Cortex of kidney (tissue), 1 donor: ENCODE results near the gene MAPK4.
"Not testable (repeated sequence)": the region's sequence is repeated elsewhere in the genome, so short reads cannot be mapped to it uniquely, and the experiment has no call there.

Experiments used
- DNase-seq: peaks from one replicate; lab custom pipeline; 2025; lab: John Stamatoyannopoulos, UW

The MAPK4 gene

GRCh38 chr18:50559752-50560680 is at the start of gene MAPK4:
MAPK4 (plus strand) TSS chr18:50560087; CDS start chr18:50663959, 103,872 bp downstream.
- DNase-seq = no peak

- DNase-seq = not testable (repeated sequence)
These were observed 42.6 kb upstream of the MAPK4 start for GRCh38 chr18:50517277-50517676.

- no peak for DNase-seq
These were observed 40.9 kb upstream of the MAPK4 start for GRCh38 chr18:50518787-50519546.

GRCh38 chr18:50523165-50523564 is 36.7 kb upstream of the MAPK4 start:
- no peak for DNase-seq

DNA sequence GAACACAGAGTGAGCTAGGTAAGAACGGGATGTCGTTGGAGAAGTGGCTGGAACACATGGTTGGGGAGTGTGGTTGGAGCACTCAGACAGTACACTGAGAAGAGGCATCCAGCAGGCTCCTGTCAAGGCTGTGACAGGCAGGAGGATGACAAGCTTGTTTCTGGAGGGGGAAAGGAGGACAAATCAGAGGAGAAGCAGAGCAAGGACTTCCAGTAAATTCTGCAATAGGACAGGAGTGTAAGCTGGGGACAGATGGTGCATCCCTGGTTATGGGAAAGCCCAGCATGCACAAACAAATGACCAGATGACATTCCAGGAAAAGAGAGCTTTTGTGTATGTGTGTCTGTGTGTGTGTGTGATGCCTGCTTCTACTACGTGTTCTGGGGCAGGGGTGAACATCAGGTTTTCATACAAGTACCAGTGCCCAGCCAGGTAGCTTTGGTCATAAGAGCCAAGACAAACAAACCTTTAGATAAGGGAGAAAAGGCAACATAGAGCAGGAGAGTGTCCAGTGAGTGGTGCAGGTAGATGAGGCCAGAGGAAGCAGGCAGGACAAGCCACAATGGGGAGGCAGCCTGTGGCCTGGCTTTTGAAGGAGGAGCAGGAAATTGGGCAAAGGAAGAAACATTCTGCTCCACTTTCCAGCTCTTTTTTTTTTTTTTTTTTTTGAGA is 32.1 kb upstream of the MAPK4 start:
- no peak for DNase-seq

GRCh38 chr18:50528806-50529205 is 31.1 kb upstream of the MAPK4 start:
- no peak for DNase-seq

DNA sequence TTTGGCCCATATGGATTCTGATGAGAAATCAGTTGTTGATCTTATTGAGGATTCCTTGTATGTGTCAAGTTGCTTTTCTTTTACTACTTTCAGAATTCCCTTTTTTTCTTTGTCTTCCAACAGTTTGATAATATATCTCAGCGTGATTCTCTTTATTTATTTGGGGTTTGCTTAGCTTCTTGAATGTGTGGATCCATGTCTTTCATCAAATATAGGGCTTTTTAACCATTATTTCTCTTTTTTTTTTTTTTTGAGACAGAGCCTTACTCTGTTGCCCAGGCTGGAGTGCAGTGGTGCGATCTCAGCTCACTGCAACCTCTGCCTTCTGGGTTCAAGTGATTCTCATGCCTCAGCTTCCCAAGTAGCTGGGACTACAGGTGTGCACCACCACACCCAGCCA is 26.1 kb upstream of the MAPK4 start:
- DNase-seq = not testable (repeated sequence)

DNA sequence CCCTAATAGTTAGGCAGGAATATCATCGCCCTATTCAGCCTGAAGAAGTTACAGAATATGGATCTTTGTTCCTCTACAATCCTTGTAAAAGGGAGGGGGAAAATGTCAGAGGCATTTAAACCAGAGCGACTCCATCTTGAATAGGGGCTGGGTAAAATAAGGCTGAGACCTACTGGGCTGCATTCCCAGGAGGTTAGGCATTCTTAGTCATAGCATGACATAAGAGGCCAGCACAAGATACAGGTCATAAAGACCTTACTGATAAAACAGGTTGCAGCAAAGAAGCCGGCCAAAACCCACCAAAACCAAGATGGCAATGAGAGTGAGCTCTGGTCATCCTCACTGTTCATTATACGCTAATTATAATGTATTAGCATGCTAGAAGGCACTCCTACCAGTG is 15.4 kb upstream of the MAPK4 start:
- DNase-seq = not testable (repeated sequence)

DNA sequence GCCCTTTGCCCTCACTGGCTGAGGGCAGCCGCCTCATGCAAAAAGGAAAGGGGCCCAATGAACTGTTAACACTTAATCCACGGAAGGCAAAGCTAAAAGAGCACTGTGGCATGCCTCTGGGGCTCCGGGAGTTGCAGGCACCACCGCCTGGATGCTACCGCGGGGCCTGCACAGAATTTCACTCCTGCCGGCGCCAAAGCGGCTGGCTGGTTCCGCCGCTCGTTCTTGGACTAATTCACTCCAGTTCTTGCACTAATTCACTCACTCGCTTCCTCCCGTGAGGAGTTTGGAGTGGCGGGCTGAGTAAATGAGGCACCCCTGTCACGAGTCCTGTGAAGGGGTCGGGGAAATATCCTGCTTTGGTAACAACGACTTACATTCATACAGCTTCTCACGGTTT is 14.0 kb upstream of the MAPK4 start:
- DNase-seq = no peak

- no peak for DNase-seq
These were observed 11.7 kb upstream of the MAPK4 start for GRCh38 chr18:50548160-50548559.

- DNase-seq = not testable (repeated sequence)
These were observed 8.2 kb upstream of the MAPK4 start for GRCh38 chr18:50551651-50552050.

- no peak for DNase-seq
These were observed 1.7 kb upstream of the MAPK4 start for GRCh38 chr18:50558157-50558556.

- DNase-seq = no peak
These were observed 737 bp upstream of the MAPK4 start for GRCh38 chr18:50558948-50559751.

- DNase-seq = no peak
These were observed 1.1 kb downstream of the MAPK4 start for GRCh38 chr18:50560681-50561629.

- DNase-seq = not testable (repeated sequence)
These were observed 2.4 kb downstream of the MAPK4 start for GRCh38 chr18:50562258-50562657.

DNA sequence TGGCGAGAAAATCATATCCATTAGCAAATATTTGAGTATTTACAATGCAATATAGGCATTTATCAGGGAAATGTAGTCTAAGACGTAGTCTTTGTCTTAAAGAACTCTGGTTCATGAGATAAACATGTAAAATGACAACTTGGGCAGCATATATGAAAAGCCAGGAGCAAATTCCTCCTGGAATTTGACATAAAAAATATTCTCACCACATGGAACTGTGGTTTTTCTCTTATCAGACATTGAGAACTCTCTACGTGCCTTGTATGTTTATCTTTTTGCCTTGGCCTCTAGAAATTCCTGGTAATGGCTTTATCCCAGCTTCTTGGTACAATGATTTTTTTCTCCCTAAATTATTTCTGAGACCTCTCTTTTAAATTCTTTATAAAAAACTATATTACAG is 2.8 kb downstream of the MAPK4 start:
- no peak for DNase-seq

DNA sequence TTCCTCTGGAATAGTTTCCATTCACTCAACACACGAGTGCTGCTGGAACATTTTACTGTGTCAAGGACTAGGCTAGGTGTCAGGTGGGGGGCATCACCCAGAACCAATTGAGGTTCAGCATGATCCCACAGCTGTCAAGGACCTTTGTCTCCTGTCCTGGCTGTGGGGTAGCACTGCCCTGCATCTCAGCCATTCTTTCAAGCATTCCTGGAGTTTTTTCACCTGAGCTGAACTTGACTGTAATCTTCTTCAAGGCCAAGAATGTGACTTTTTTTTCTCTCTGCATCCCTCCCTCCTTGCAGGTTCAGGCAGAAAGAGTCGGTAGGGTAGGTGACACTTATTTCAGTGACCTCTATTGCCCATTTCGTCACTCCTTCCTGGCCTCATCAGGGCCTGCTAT is 3.5 kb downstream of the MAPK4 start:
- no peak for DNase-seq

DNA sequence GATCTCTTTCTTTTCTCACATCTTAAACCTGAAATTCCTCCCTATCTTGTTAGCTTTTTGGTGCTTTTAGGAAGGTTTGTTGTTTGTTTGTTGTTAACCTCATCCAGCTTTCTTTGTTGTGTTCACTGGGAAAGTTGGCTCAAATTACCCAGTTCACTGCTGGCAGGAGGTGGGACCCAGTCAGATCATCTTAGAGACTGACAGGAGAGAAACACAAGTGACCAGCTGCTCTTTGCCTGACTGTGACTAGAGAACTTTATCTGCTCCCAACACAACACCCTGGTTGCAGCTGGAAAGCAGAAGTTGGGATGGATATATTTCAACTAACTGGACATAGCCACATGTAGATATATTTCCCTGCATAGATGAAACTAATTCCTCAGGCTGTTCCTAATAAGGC is 10.0 kb downstream of the MAPK4 start:
- DNase-seq = no peak

DNA sequence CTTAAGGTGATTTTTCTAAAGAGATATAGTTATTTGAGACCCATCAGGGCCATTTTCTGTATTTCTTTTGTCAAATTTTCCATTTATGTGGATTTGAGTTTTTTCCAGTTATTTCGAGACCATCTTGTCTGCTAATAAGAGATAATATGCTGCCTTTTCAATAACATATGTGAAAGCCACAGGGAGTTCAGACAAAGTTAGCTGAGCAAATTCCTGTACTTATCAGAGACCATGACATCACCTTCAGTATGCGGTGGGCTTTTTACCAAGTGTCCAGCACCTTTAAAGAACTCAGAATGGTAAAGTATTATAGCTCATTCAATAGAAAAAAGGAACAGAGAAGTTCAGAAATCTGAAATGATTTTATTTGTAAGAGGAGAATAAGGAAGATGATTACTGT is 11.7 kb downstream of the MAPK4 start:
- DNase-seq = no peak

DNA sequence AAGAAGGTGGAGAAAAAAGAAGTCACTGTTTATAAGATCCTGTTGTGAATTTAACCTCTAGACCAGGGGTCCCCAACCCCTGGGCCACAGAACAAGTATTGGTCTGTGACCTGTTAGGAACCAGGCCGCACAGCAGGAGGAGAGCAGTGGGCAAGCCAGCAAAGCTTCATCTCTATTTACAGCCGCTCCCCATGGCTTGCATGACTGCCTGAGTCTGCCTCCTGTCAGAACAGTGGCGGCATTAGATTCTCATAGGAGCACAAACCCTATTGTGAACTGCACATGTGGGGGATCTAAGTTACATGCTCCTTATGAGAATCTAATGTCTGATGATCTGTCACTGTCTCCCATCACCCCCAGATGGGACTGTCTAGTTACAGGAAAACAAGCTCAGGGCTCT is 13.3 kb downstream of the MAPK4 start:
- DNase-seq = not testable (repeated sequence)
